K562 (cell line): ENCODE measurements around the gene WDR1. TPM values are rescaled to one million over a fixed set of nuclear protein-coding genes. Genes with fewer than 3 reads are reported as not detected.

Experiments
- CCNT2 ChIP-seq: IDR thresholded peaks from 2 replicates; pipeline ENCODE4 v1.6.1; 2011; ENCODE audit warnings: borderline replicate concordance, low read depth, mild to moderate bottlenecking, moderate library complexity, mixed read lengths, low read length; ENCODE audit not compliant: insufficient read length; ENCODE audit errors: extremely low read depth
- MEF2A ChIP-seq: IDR thresholded peaks from 2 replicates; pipeline ENCODE4 v1.6.1; 2011; ENCODE audit warnings: low read depth, mild to moderate bottlenecking, low read length, moderate library complexity; ENCODE audit not compliant: control insufficient read depth
- PHB2 ChIP-seq: fragments of 450-650 bp; IDR thresholded peaks from 2 replicates; pipeline ENCODE4 v1.6.1; 2017; ENCODE audit warnings: low read depth
- PRPF4 ChIP-seq: fragments of 200-400 bp; formaldehyde crosslinking; IDR thresholded peaks from one replicate; pipeline ENCODE4 v1.6.1; 2017; ENCODE audit warnings: low read length, low read depth, mild to moderate bottlenecking; ENCODE audit not compliant: insufficient read depth, poor library complexity, severe bottlenecking
- SRF ChIP-seq, 2 experiments: fragments of 250-450, 450-650 bp in 1 of 2; sonication (Bioruptor Pico) in 1 of 2; sonication (generic) in 1 of 2; formaldehyde crosslinking; IDR thresholded peaks; 2 replicates each; pipeline versions ENCODE4 v1.5.0 to v1.5.1; 2020 to 2022; ENCODE audit warnings: mild to moderate bottlenecking in 1 of 2, missing genetic modification reagents in 1 of 2
- ZEB2 ChIP-seq: fragments of 450-650 bp; IDR thresholded peaks from 2 replicates; pipeline ENCODE4 v1.6.1; 2016
- ZNF224 ChIP-seq: sonication (generic); formaldehyde crosslinking; IDR thresholded peaks from 2 replicates; pipeline ENCODE4 v1.8.0; 2022; ENCODE audit warnings: mild to moderate bottlenecking, missing genetic modification reagents
- ZNF3 ChIP-seq: fragments of 250-450 bp; sonication (Bioruptor Pico); IDR thresholded peaks from 2 replicates; pipeline ENCODE4 v1.5.0; 2021; ENCODE audit warnings: mild to moderate bottlenecking, moderate library complexity
- polyA plus RNA-seq, 8 experiments: library from polyadenylated mRNA; depleted of rRNA in 4 of 8; stranded (reverse) in 5 of 8; unstranded in 3 of 8; fragments of >200 nt; fragmentation: Nextera tagmentation in 2 of 8; fragmentation: Illumina TruSeq in 1 of 8; extraction: Ambion mirVana in 2 of 8; extraction: Trizol in 1 of 8; gene quantifications; 2 replicates each; pipeline versions ENCODE4 v1.2.1 to v1.2.3, GENCODE V29; 2011 to 2014; ENCODE audit warnings: inconsistent platforms in 1 of 8, missing spikeins in 1 of 8
- total RNA-seq, 7 experiments: library from RNA; depleted of rRNA in 6 of 7; stranded (reverse); fragments of >200 nt in 6 of 7; fragmentation: Illumina TruSeq in 2 of 7; extraction: Trizol in 2 of 7; gene quantifications; 2 replicates each; pipeline versions ENCODE4 v1.2.1 to v1.2.3, GENCODE V29; 2011 to 2021; ENCODE audit warnings: low replicate concordance in 1 of 7
- TF ChIP-seq, protein P1 (sequence below): fragments of 200-800 bp; sonication (Bioruptor generic); IDR thresholded peaks from 2 replicates; pipeline ENCODE4 v1.6.1; 2017; ENCODE audit warnings: missing genetic modification characterization, missing compliant biosample characterization
- TF ChIP-seq, protein P2 (sequence below): fragments of 200-800 bp; sonication (Bioruptor generic); IDR thresholded peaks from 2 replicates; pipeline ENCODE4 v1.6.1; 2016; ENCODE audit warnings: missing genetic modification characterization, missing compliant biosample characterization
- TF ChIP-seq, protein P3 (sequence below): sonication (generic); formaldehyde crosslinking; IDR thresholded peaks from 2 replicates; pipeline ENCODE4 v1.8.0; 2022; ENCODE audit warnings: missing genetic modification reagents, mild to moderate bottlenecking, moderate library complexity, borderline replicate concordance
- TF ChIP-seq, protein P4 (sequence below), 2 experiments: IDR thresholded peaks; 2 replicates each; pipeline ENCODE4 v1.6.1; 2011; ENCODE audit warnings: borderline replicate concordance in 1 of 2, control low read depth in 1 of 2, low read depth in 1 of 2, low read length in 1 of 2, mild to moderate bottlenecking in 1 of 2, mixed read lengths in 1 of 2, moderate library complexity in 1 of 2; ENCODE audit not compliant: insufficient read depth in 1 of 2, insufficient read length in 1 of 2, poor library complexity in 1 of 2, severe bottlenecking in 1 of 2; ENCODE audit errors: extremely low read depth in 1 of 2

The WDR1 gene
- total and polyA plus RNA-seq, 9 of the 15 experiments (the other 6 are each of a cell fraction or from before 2014, with no cell fraction given) = 16.1 to 213 (median 125) TPM

DNA sequence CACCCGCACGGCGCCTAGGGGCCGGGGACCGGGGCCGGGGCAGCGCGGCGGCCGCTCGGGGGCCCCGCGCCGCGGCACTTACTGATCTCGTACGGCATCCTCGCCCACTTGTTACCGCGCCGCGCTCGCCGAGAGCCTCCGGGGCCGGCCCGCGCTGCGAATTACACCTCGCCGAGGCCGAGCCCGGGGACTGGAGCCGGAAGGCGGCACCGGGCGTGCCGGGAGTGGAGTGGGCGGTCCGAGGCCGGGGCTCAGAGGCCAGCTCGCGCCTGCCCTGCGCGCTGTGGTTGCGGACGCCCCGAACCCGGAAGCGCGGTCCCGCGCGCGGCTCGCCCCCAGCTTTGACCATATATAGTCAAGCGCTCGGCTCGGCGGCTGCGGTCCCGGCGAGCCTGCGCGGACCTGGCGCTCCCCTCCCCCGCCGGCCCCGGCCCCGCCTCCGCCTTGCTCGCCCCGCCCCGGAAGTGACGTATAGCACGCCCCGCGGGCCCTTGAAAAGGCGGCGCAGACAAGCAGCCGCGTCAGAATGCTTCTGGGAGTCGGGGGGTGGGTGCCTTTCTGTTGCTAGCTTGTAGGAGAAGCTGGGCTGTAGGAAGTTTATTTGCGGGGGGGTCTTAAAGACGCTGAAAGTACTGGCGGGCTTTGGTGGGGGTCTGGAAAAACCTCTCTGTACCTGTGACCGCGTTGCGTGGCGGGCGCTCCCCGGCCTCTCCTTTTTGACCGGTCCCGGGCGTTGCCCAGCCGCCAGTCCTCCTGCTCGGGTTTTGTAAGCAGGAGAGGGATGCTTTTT, at the start of gene WDR1 (continued):
- TF ChIP-seq ZNF3 (CRISPR knock-in tag) (0 out of 2 replicates have a peak, but pooled peaks have one; percentile 37), MEF2A (0 out of 2 replicates have a peak, but pooled peaks have one; percentile 23), ZNF224 (CRISPR knock-in tag) (no peak), ZEB2 (no peak), CCNT2 (peak; percentile 78), PRPF4 (peak; percentile 78), SRF (CRISPR knock-in tag; IDR thresholded peaks at IDR 0.05) (peak; percentile 97 to 98), PHB2 (no peak)
- TF ChIP-seq, protein P1, sequence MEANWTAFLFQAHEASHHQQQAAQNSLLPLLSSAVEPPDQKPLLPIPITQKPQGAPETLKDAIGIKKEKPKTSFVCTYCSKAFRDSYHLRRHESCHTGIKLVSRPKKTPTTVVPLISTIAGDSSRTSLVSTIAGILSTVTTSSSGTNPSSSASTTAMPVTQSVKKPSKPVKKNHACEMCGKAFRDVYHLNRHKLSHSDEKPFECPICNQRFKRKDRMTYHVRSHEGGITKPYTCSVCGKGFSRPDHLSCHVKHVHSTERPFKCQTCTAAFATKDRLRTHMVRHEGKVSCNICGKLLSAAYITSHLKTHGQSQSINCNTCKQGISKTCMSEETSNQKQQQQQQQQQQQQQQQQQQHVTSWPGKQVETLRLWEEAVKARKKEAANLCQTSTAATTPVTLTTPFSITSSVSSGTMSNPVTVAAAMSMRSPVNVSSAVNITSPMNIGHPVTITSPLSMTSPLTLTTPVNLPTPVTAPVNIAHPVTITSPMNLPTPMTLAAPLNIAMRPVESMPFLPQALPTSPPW (CRISPR knock-in tag) = peak; percentile 87
- TF ChIP-seq, protein P2, sequence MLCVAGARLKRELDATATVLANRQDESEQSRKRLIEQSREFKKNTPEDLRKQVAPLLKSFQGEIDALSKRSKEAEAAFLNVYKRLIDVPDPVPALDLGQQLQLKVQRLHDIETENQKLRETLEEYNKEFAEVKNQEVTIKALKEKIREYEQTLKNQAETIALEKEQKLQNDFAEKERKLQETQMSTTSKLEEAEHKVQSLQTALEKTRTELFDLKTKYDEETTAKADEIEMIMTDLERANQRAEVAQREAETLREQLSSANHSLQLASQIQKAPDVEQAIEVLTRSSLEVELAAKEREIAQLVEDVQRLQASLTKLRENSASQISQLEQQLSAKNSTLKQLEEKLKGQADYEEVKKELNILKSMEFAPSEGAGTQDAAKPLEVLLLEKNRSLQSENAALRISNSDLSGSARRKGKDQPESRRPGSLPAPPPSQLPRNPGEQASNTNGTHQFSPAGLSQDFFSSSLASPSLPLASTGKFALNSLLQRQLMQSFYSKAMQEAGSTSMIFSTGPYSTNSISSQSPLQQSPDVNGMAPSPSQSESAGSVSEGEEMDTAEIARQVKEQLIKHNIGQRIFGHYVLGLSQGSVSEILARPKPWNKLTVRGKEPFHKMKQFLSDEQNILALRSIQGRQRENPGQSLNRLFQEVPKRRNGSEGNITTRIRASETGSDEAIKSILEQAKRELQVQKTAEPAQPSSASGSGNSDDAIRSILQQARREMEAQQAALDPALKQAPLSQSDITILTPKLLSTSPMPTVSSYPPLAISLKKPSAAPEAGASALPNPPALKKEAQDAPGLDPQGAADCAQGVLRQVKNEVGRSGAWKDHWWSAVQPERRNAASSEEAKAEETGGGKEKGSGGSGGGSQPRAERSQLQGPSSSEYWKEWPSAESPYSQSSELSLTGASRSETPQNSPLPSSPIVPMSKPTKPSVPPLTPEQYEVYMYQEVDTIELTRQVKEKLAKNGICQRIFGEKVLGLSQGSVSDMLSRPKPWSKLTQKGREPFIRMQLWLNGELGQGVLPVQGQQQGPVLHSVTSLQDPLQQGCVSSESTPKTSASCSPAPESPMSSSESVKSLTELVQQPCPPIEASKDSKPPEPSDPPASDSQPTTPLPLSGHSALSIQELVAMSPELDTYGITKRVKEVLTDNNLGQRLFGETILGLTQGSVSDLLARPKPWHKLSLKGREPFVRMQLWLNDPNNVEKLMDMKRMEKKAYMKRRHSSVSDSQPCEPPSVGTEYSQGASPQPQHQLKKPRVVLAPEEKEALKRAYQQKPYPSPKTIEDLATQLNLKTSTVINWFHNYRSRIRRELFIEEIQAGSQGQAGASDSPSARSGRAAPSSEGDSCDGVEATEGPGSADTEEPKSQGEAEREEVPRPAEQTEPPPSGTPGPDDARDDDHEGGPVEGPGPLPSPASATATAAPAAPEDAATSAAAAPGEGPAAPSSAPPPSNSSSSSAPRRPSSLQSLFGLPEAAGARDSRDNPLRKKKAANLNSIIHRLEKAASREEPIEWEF = no peak
- TF ChIP-seq, protein P3, sequence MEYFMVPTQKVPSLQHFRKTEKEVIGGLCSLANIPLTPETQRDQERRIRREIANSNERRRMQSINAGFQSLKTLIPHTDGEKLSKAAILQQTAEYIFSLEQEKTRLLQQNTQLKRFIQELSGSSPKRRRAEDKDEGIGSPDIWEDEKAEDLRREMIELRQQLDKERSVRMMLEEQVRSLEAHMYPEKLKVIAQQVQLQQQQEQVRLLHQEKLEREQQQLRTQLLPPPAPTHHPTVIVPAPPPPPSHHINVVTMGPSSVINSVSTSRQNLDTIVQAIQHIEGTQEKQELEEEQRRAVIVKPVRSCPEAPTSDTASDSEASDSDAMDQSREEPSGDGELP (CRISPR knock-in tag) = peak; percentile 52
- TF ChIP-seq, protein P4, sequence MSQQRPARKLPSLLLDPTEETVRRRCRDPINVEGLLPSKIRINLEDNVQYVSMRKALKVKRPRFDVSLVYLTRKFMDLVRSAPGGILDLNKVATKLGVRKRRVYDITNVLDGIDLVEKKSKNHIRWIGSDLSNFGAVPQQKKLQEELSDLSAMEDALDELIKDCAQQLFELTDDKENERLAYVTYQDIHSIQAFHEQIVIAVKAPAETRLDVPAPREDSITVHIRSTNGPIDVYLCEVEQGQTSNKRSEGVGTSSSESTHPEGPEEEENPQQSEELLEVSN (IDR thresholded peaks at IDR 0.05; ENCODE audit: borderline replicate concordance in 1 of 2, extremely low read depth in 1 of 2, insufficient read depth in 1 of 2, insufficient read length in 1 of 2, low read depth in 1 of 2, low read length in 1 of 2, poor library complexity in 1 of 2, severe bottlenecking in 1 of 2) = peak in 1 of 2 experiments; percentile 64
